ENCODE data around the gene ERC2.

ERC2 gene

GRCh38 chr3:56126632-56127031 lies 341.6 kb downstream of the ERC2 start:
- no peak for DNase-seq (ENCODE audit: low read depth in 1 of 2, low spot score in 1 of 2)

DNA sequence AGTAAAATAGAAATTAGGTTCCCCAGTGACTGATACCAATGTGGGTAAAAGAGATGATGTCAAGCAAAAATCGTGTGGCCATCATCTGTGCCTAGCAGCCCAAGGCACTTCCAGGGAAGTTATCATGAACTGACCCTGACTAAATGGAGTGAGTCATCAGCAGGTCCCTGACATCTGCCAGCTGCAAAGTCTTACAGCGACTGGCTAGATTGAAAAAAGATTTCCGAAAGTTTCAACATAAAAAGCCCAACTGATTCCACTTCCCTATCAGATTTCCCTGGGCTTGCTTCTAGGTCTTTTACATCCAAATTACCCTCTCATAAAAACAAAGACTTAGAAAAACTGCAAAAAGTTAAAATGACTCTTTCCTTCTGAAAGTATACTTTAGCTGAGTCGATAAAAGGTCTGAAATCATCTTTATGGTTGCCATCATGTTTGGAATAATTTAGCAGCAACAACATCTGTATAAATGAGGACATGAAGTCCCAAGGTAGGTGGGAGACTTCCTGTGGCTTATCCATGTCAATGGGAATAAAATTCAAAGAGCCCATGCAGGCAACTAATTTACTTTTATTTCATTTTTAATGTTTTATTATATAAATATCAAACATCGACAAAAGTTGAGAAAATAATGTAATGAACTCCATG lies 342.8 kb downstream of the ERC2 start:
- no peak for DNase-seq (ENCODE audit: low read depth in 1 of 2, low spot score in 1 of 2)

GRCh38 chr3:56124546-56124945 lies 343.7 kb downstream of the ERC2 start:
- no peak for DNase-seq (ENCODE audit: low read depth in 1 of 2, low spot score in 1 of 2)

GRCh38 chr3:56123487-56123886 lies 344.8 kb downstream of the ERC2 start:
- DNase-seq (ENCODE audit: low read depth in 1 of 2, low spot score in 1 of 2), result no peak

DNA sequence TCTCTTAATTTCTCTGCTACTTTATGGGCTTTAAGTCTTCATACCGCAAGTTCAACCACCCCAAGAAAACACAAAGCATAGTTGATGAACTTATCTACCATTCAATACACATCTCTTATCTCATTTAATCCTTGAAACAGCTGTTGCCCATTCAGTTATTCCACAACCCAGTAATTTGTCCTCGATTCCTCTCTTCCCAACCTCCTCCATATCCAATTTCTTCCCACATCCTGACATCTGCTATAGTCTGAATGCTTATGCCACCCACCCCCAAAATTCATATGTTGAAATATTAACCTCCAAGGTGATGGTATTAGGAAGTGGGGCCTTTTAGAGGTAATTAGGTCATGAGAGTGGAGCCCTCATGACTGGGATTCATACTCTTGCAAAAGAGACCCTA lies 345.4 kb downstream of the ERC2 start:
- DNase-seq (ENCODE audit: low read depth in 1 of 2, low spot score in 1 of 2), result no peak

DNA sequence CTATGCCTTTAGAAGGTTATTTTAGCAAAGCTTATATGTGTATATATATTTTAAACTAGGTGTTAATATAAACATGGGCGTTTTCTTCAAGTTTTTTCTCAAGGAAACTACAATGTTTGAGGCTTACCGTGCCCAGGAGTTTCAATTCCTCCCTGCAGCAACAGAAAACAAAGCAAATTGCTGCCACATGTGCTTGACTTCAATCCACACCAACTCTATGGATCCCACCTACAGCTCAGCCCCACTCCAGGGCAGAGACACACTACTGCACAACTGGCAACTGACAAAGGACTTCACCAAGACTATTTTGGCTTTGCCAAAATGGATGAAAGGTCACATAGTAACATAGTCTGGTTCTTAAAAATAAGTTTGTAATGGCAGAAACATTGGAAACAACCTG lies 346.6 kb downstream of the ERC2 start:
- no peak for DNase-seq (ENCODE audit: low read depth in 1 of 2, low spot score in 1 of 2)

DNA sequence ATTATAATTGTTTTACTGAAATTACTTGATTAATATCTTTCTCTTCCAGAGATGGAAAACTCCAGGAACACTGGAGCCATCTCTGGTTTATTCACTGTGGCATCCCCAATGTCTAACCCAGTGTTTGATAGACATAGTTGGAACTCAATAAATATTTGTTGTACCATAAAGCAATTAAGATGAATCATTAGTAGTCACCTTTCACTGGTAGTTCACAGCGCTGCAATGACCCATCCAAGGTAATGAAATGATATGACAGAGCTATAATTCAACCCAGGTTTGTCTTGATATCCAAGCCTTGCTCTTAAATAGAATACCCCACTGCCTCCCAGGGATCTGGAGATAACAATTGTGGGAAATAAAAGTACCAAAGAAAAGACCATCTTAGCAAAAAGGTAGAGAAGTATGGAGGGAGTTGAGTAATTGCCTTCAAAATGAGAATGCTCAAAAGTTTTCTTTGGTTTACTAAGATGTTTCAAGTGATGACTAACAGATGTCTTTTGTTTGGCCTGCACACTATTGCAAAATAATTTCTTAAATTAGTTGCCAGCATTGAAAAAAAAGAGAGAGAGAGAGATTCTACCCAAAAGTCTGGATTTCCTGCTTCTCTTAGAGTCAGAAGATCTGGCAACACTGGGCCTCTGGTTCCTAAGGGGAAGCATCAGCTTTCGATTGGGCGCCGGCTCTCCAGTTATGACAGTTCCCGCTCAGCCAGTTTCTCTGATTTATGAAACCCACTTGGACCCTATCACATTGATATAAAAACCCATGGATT lies 348.5 kb downstream of the ERC2 start:
- no peak for DNase-seq (ENCODE audit: low read depth in 1 of 2, low spot score in 1 of 2)

DNA sequence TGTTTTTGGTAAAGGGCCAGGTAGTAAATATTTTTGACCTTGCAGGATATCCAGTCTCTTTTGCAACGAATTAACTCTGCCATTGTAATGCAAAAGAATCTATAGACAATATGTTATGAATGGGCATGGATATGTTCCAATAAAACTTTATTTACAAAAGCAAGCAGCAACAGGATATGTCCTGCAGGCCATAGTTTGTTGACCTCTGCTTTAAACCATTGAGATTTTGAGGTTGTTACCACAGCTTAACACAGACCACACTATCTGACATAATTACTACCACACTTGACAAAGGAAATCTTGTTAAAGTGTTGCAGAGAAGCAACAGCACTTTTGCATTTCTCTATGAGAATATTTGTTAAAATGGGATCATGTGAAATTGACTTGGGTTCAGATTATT lies 349.3 kb downstream of the ERC2 start:
- no peak for DNase-seq (ENCODE audit: low read depth in 1 of 2, low spot score in 1 of 2)

DNA sequence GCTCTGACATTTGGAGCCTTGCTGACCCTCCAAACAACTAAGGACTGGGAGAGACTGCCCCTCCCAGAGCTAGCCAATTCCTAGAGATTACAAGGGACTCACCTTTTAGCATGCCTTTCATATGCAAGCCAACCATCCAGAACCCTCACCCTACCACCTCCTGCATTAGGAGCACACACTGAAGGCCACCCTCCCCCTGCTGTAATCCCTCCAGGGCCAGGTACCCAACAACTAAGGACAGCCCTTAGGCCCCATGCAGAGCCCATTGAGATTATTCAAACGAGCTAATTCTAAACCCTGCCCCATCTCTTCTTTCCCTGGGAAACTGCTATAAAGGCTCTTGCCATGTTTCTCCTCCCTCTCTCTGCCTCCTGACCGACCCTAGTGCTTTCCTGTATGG lies 352.6 kb downstream of the ERC2 start:
- DNase-seq (ENCODE audit: low read depth in 1 of 2, low spot score in 1 of 2), result no peak

DNA sequence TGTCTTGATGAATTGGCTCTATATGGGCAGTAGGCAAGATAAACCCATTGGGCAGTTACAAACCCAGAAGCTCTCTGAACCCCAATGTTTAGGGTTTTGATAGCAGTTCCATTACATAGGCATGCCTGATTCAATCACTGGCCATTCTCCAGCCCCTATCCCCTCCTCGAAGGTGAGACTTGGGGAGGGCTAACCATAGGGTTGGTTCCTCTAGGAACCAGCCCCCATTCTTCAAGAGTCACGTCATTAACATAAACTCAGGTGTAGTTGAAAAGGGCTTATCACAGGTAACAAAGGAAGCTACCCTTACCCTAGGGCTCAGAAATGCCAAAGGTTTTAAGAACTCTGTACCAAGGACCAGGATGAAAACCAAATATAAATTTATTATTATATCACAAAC lies 353.1 kb downstream of the ERC2 start:
- DNase-seq (ENCODE audit: low read depth in 1 of 2, low spot score in 1 of 2), result no peak

DNA sequence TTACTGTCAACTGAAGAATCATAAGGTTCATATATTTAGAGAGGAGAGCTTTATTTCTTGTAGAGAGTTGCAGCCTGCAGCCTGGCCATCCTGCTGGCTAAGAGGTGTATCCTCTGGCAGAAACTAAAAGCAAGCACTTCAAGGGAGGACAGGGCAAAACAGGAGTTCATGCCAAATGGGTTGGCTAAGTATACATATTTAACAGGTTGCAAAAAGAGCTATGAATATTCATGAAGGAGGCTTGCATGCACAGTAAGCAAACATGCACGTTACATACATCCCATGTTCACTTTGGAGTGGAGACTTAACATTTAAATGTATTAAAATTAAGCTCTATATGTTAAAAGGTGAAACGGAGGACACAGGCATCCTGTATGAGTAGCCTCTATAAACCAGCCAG lies 354.4 kb downstream of the ERC2 start:
- DNase-seq (ENCODE audit: low read depth in 1 of 2, low spot score in 1 of 2), result no peak

GRCh38 chr3:56113231-56113630 lies 355.0 kb downstream of the ERC2 start:
- DNase-seq (ENCODE audit: low read depth in 1 of 2, low spot score in 1 of 2), result no peak

- no peak for DNase-seq (ENCODE audit: low read depth in 1 of 2, low spot score in 1 of 2)
These were observed 356.5 kb downstream of the ERC2 start for GRCh38 chr3:56111606-56112304.

- DNase-seq (ENCODE audit: low read depth in 1 of 2, low spot score in 1 of 2), result no peak
These were observed 357.4 kb downstream of the ERC2 start for GRCh38 chr3:56110886-56111285.

GRCh38 chr3:56107157-56107556 lies 361.1 kb downstream of the ERC2 start:
- no peak for DNase-seq (ENCODE audit: low read depth in 1 of 2, low spot score in 1 of 2)

- DNase-seq (ENCODE audit: low read depth in 1 of 2, low spot score in 1 of 2), result no peak
These were observed 366.2 kb downstream of the ERC2 start for GRCh38 chr3:56102032-56102431.

GRCh38 chr3:56101576-56101975 lies 366.7 kb downstream of the ERC2 start:
- DNase-seq (ENCODE audit: low read depth in 1 of 2, low spot score in 1 of 2), result no peak

DNA sequence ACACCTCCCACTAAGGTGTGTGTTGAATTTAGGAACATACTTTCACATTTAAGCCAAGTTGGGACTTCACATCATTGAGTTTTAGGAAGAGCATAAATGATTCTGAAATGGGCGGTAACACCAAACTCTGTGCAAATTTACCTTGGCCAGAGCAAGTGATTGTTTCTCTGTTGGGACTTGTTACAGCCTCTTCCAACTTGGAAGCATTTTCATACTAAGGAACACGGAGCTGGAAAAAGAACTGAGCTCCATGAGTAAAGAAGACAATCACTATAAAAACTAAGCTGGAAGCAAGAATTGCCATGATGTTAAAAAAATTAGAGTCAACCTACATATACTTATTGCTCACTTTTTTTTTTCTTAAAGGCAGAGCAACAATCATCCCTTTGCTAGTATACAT lies 371.3 kb downstream of the ERC2 start:
- no peak for DNase-seq (ENCODE audit: low read depth in 1 of 2, low spot score in 1 of 2)

DNA sequence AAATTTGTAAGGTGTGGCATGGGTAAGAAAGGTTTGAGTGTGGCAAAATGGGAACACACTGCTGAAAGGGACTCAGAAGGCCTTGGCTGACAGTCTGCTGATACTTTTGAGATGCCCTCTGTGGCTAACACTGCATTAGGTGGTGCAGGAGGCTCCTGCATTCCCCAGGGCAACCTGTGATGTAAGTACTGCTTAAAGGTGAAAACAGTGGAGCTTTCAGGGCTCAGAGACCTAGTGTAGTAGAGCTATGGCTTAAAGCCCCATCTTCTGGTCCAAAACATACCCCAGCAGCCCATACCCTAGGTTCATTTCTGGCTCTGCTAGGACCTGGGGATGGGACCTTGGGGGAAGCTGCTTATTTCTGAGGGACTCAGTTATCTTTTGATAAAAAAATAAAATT lies 374.1 kb downstream of the ERC2 start:
- DNase-seq (ENCODE audit: low read depth in 1 of 2, low spot score in 1 of 2), result no peak

- no peak for DNase-seq (ENCODE audit: low read depth in 1 of 2, low spot score in 1 of 2)
These were observed 378.5 kb downstream of the ERC2 start for GRCh38 chr3:56089739-56090138.

DNA sequence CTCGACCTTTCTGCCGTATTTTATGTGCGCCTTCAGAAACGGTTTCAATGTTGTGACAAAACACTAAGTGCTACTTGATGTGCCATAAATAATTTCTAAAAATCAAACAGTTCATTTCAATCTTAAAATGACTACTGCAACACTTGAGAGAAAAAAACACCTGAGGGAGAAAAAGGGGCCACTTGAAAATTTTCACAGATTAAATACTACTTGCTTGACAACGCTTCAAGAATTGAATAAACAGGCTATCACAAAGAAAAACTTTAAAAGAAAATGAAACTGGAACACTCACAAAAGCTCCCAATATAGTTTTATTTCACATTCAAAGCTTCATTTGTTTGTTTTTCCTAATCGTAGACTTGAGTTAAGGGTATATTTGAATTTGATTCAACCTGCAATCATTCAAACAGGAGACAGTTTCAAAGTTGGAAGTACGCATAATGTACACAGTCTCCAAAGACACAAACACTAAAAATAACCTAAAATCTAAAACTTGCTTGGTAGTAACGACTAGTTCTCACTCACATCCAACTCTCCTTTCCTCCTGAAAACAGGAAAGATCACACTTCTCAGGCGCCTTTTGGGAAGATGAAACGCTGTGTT lies 380.7 kb downstream of the ERC2 start:
- DNase-seq (ENCODE audit: low read depth in 1 of 2, low spot score in 1 of 2), result no peak

- no peak for DNase-seq (ENCODE audit: low read depth in 1 of 2, low spot score in 1 of 2)
These were observed 381.9 kb downstream of the ERC2 start for GRCh38 chr3:56086355-56086754.

Data from activated T-helper 1 cell treated with anti-CD3 and anti-CD28 coated beads, Interleukin-2, amount 50 U/mL, for 16 hours (primary cell).